ENCODE data around the gene CFAP119.
"Not testable (repeated sequence)": the region's sequence is repeated elsewhere in the genome, so short reads cannot be mapped to it uniquely, and the experiment has no call there.

Gene CFAP119

DNA sequence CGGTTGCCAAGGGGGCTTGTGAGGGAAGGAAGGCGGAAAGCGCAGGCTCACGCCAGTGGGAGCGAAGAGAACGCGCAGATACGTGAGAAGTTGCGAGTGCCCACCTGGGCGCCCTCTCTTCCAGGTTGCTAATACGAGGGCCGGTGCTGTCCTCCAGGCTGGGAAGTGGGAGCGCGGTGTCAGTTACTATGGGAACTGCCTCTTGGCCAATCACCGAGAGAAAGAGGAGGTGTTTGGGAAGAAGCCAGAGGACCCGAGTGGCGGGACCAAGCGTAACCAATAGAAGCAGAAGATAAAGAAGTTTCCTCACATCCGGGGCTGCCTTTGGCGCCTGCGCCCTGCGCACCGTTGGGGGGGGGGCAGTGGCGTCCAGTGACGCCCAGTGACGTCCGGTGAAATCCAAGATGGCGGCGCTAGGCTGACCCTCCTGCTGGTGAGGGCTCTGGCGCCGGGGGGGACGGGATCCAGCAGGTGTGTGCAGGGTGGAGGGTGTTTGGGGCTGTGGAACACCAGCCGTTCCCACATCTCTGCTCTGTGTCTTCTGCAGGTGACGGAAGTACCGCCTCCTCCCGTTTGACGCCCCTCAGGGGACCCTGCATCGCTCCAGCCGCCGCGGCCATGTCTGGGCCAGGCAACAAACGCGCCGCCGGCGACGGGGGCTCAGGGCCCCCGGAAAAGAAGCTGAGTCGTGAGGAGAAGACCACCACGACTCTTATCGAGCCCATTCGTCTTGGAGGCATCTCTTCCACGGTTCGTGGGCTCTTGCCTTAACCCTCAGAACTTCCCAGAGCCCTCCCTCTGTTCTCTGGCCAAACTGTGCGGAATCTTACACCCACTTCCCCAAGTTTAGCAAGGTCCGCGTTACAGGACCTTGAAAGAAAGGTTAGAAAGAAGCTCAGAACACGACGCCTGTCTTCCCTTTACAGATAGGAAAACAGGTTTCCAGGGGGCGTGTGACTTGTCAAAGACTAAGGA lies at the start of gene CFAP119, which contains the start of gene RNF40:
Gene CFAP119 (minus strand): TSS at position 135 of the 975 bp plus-strand sequence. CDS start 314 bp downstream, outside the sequence.
Gene RNF40 (plus strand): TSS at position 395 of the 975 bp plus-strand sequence. CDS start 224 bp downstream, at position 619.
- Histone ChIP-seq H3K36me3 (ENCODE audit: insufficient read depth, low read length) (peaks cover 63% of the 10 kb centered on the region), H3K4me3 (ENCODE audit: low read depth, low read length, poor library complexity, severe bottlenecking) (peak within 1 kb of the TSS; percentile 84), H4K20me1 (ENCODE audit: insufficient read depth, low read length) (no peaks in the 10 kb centered on the region), H3K9me2 (ENCODE audit: low read depth, low read length) (no peaks in the 10 kb centered on the region), H3K27me3 (ENCODE audit: insufficient read depth, low read length) (no peaks in the 10 kb centered on the region), H3K9me3 (ENCODE audit: low read length) (no peaks in the 10 kb centered on the region), H3K4me1 (ENCODE audit: insufficient read depth, low read length, severe bottlenecking) (peaks cover 37% of the 10 kb centered on the region), H3K9ac (ENCODE audit: low read length) (peak within 1 kb of the TSS; percentile 76), H3K79me2 (ENCODE audit: insufficient read depth, low read length) (no peaks in the 10 kb centered on the region; the same call in 1 of the 2 replicates), H3K27ac (ENCODE audit: low read depth, low read length, poor library complexity, severe bottlenecking) (peak within 1 kb of the TSS; percentile 76), H2AFZ (ENCODE audit: low read length) (no peak within 1 kb of the TSS), H3K4me2 (ENCODE audit: low read length) (peak within 1 kb of the TSS; percentile 90), H3F3A (ENCODE audit: insufficient read depth, low read length) (no peaks in the 10 kb centered on the region)
- no peak for TF ChIP-seq EZH2 (IDR thresholded peaks at IDR 0.05; ENCODE audit: borderline replicate concordance, low read length)
- TF ChIP-seq CTCF (IDR thresholded peaks at IDR 0.05; ENCODE audit: low read length) = no peak

GRCh38 chr16:30809675-30810074 lies 47.8 kb upstream of the CFAP119 start:
- H3F3A ChIP-seq (ENCODE audit: insufficient read depth, low read length); H4K20me1 ChIP-seq (ENCODE audit: insufficient read depth, low read length); H3K4me2 ChIP-seq (ENCODE audit: low read length); H3K36me3 ChIP-seq (ENCODE audit: insufficient read depth, low read length); H2AFZ ChIP-seq (ENCODE audit: low read length); H3K9ac ChIP-seq (ENCODE audit: low read length); H3K9me3 ChIP-seq (ENCODE audit: low read length); H3K27me3 ChIP-seq (ENCODE audit: insufficient read depth, low read length); H3K79me2 ChIP-seq (ENCODE audit: insufficient read depth, low read length); H3K9me2 ChIP-seq (ENCODE audit: low read depth, low read length); H3K4me3 ChIP-seq (ENCODE audit: low read depth, low read length, poor library complexity, severe bottlenecking); H3K27ac ChIP-seq (ENCODE audit: low read depth, low read length, poor library complexity, severe bottlenecking): not testable (repeated sequence)
- H3K4me1 ChIP-seq (ENCODE audit: insufficient read depth, low read length, severe bottlenecking) = peaks cover 17% of the 10 kb centered on the region

GRCh38 chr16:30808890-30809426 lies 47.1 kb upstream of the CFAP119 start:
- H3K4me3 ChIP-seq (ENCODE audit: low read depth, low read length, poor library complexity, severe bottlenecking) = not testable (repeated sequence)

DNA sequence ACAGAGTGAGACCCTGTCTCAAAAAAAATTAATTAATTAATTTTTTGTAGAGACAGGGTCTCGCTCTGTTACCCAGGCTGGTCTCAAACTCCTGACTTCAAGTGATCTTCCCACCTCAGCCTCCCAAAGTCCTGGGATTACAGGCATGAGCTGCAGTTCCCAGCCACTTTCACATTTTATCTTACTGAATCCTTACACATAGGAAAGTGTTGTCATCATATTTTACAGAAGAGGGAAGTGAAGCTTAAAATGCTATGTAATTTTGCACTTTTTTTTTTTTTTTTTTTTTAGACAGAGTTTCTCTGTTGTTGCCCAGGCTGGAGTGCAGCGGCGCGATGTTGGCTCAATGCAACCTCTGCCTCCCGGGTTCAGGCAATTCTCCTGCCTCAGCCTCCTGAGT lies 46.3 kb upstream of the CFAP119 start:
- peaks cover 8% of the 10 kb centered on the region for H3K4me1 ChIP-seq (ENCODE audit: insufficient read depth, low read length, severe bottlenecking)
- no peaks in the 10 kb centered on the region for H3K9me3 ChIP-seq (ENCODE audit: low read length)
- H3F3A ChIP-seq (ENCODE audit: insufficient read depth, low read length) = no peaks in the 10 kb centered on the region
- H3K27me3 ChIP-seq (ENCODE audit: insufficient read depth, low read length) = no peaks in the 10 kb centered on the region
- H4K20me1 ChIP-seq (ENCODE audit: insufficient read depth, low read length) = no peaks in the 10 kb centered on the region
- no peak overlapping the region for H3K4me3 ChIP-seq (ENCODE audit: low read depth, low read length, poor library complexity, severe bottlenecking)
- no peak overlapping the region for H3K4me2 ChIP-seq (ENCODE audit: low read length)
- TF ChIP-seq CTCF (IDR thresholded peaks at IDR 0.05; ENCODE audit: low read length) (no peak), EZH2 (IDR thresholded peaks at IDR 0.05; ENCODE audit: borderline replicate concordance, low read length) (no peak)
- no peak overlapping the region for H3K27ac ChIP-seq (ENCODE audit: low read depth, low read length, poor library complexity, severe bottlenecking)
- H3K9me2 ChIP-seq (ENCODE audit: low read depth, low read length) = no peaks in the 10 kb centered on the region
- H3K9ac ChIP-seq (ENCODE audit: low read length) = no peak overlapping the region
- no peaks in the 10 kb centered on the region for H3K36me3 ChIP-seq (ENCODE audit: insufficient read depth, low read length)
- no peaks in the 10 kb centered on the region for H3K79me2 ChIP-seq (ENCODE audit: insufficient read depth, low read length)
- no peak overlapping the region for H2AFZ ChIP-seq (ENCODE audit: low read length)

More at GRCh38 chr16:30808890-30809426, 47.1 kb upstream of the CFAP119 start:
- H3K27ac ChIP-seq (ENCODE audit: low read depth, low read length, poor library complexity, severe bottlenecking); H3K9ac ChIP-seq (ENCODE audit: low read length); H3K27me3 ChIP-seq (ENCODE audit: insufficient read depth, low read length); H4K20me1 ChIP-seq (ENCODE audit: insufficient read depth, low read length); H3F3A ChIP-seq (ENCODE audit: insufficient read depth, low read length); H3K36me3 ChIP-seq (ENCODE audit: insufficient read depth, low read length); H3K4me2 ChIP-seq (ENCODE audit: low read length); H3K9me3 ChIP-seq (ENCODE audit: low read length); H2AFZ ChIP-seq (ENCODE audit: low read length); H3K9me2 ChIP-seq (ENCODE audit: low read depth, low read length); H3K79me2 ChIP-seq (ENCODE audit: insufficient read depth, low read length): not testable (repeated sequence)
- peaks cover 13% of the 10 kb centered on the region for H3K4me1 ChIP-seq (ENCODE audit: insufficient read depth, low read length, severe bottlenecking)

Data from OCI-LY1 (cell line).